ENCODE results near the gene MXRA8. TPM values are rescaled to one million over a fixed set of nuclear protein-coding genes. Genes with fewer than 3 reads are reported as not detected.

The MXRA8 gene
- total and polyA plus RNA-seq, 2 experiments from 2014 or later: 42.2 to 90.1 TPM

DNA sequence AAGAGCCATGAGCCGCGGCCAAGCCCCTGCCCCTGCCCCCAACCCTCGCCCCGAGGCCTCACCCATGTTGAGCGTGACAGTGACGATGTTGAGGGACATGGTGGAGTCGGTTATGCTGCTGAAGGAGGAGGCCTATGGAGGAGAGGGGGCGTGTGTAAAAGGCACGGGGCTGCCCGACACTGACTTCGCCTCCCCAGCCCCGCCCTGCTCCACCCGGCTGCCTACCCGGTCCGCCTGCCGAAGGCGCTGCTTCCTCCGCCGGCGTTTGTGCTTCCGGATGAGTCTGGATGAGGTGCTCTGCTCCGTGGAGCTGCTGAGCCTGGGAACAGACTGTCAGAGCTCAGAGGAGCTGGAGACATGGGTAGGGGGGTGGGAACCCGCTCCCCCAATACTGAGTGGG, 18.2 kb downstream of the MXRA8 start:
- Histone ChIP-seq H3K27me3 (no peaks in the 10 kb centered on the region), H3K36me3 (peaks cover 2% of the 10 kb centered on the region), H3K4me1 (ENCODE audit: low read depth) (no peaks in the 10 kb centered on the region), H3K4me3 (no peak overlapping the region), H3K27ac (no peak overlapping the region), H3K9me3 (ENCODE audit: low read depth) (no peaks in the 10 kb centered on the region)
- no peak for DNase-seq (ENCODE audit: low read depth in 1 of 2, low spot score in 1 of 2)
- TF ChIP-seq, protein P1, sequence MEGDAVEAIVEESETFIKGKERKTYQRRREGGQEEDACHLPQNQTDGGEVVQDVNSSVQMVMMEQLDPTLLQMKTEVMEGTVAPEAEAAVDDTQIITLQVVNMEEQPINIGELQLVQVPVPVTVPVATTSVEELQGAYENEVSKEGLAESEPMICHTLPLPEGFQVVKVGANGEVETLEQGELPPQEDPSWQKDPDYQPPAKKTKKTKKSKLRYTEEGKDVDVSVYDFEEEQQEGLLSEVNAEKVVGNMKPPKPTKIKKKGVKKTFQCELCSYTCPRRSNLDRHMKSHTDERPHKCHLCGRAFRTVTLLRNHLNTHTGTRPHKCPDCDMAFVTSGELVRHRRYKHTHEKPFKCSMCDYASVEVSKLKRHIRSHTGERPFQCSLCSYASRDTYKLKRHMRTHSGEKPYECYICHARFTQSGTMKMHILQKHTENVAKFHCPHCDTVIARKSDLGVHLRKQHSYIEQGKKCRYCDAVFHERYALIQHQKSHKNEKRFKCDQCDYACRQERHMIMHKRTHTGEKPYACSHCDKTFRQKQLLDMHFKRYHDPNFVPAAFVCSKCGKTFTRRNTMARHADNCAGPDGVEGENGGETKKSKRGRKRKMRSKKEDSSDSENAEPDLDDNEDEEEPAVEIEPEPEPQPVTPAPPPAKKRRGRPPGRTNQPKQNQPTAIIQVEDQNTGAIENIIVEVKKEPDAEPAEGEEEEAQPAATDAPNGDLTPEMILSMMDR (IDR thresholded peaks at IDR 0.05; ENCODE audit: low read depth, low read length): no peak

DNA sequence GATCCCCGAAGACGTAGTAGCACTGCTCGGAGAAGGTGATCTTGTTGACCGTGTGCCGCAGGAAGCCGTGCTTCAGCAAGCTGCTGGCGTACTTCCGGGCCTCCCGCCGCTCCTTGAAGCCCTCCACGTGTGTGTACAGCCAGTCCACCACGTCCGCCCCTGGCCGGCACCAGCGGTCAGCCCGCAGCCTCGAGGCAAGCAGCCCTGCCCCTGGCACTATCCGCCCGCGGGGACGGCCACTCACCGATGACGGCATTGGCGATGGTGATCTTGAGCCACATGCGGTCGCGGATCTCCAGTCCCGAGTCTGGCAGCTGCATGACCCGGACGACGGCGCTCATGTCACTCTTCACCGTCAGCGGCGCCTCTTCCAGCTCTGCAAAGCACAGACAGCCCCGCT, 20.1 kb downstream of the MXRA8 start:
- peaks cover 2% of the 10 kb centered on the region for H3K36me3 ChIP-seq
- no peak overlapping the region for H3K4me3 ChIP-seq
- no peaks in the 10 kb centered on the region for H3K4me1 ChIP-seq (ENCODE audit: low read depth)
- no peak overlapping the region for H3K27ac ChIP-seq
- TF ChIP-seq, protein P1 (IDR thresholded peaks at IDR 0.05; ENCODE audit: low read depth, low read length): no peak
- DNase-seq (ENCODE audit: low read depth in 1 of 2, low spot score in 1 of 2): no peak
- no peaks in the 10 kb centered on the region for H3K27me3 ChIP-seq
- no peaks in the 10 kb centered on the region for H3K9me3 ChIP-seq (ENCODE audit: low read depth)

- Histone ChIP-seq H3K4me1 (ENCODE audit: low read depth) (no peaks in the 10 kb centered on the region), H3K9me3 (ENCODE audit: low read depth) (no peaks in the 10 kb centered on the region), H3K4me3 (no peak overlapping the region), H3K36me3 (peaks cover 2% of the 10 kb centered on the region), H3K27me3 (no peaks in the 10 kb centered on the region), H3K27ac (no peak overlapping the region)
- no peak for DNase-seq (ENCODE audit: low read depth in 1 of 2, low spot score in 1 of 2)
- TF ChIP-seq, protein P1 (IDR thresholded peaks at IDR 0.05; ENCODE audit: low read depth, low read length): no peak
Measured at GRCh38 chr1:1337793-1338147, 20.6 kb downstream of the MXRA8 start.

- Histone ChIP-seq H3K36me3 (peaks cover 2% of the 10 kb centered on the region), H3K27ac (no peak overlapping the region), H3K4me1 (ENCODE audit: low read depth) (no peaks in the 10 kb centered on the region), H3K4me3 (no peak overlapping the region), H3K27me3 (no peaks in the 10 kb centered on the region), H3K9me3 (ENCODE audit: low read depth) (no peaks in the 10 kb centered on the region)
- TF ChIP-seq, protein P1 (IDR thresholded peaks at IDR 0.05; ENCODE audit: low read depth, low read length): no peak
- no peak for DNase-seq (ENCODE audit: low read depth in 1 of 2, low spot score in 1 of 2)
Measured at GRCh38 chr1:1336931-1337792, 21.2 kb downstream of the MXRA8 start.

DNA sequence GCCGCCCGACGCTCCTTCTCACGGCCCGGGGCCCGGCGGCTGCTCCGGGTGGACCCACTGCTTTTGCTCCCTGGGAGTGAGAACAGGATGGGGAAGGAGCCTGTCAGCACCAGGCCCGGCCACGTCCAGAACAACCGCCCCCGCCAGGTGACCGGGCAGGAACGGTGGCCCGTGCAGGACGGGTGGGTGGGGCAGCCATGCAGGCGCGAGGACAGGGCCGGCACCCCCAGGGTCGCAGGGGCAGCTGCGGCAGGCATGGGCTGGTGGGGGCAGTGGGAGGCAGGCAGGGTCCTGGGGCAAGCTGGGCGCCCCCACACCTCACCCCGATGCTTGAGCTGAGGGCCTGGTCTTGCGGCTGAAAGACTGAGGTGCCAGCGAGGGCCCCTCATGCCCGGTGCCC, 21.9 kb downstream of the MXRA8 start:
- Histone ChIP-seq H3K36me3 (peaks cover 2% of the 10 kb centered on the region), H3K27ac (no peak overlapping the region), H3K4me1 (ENCODE audit: low read depth) (no peaks in the 10 kb centered on the region), H3K4me3 (no peak overlapping the region), H3K27me3 (no peaks in the 10 kb centered on the region), H3K9me3 (ENCODE audit: low read depth) (no peaks in the 10 kb centered on the region)
- DNase-seq (ENCODE audit: low read depth in 1 of 2, low spot score in 1 of 2): no peak
- TF ChIP-seq, protein P1 (IDR thresholded peaks at IDR 0.05; ENCODE audit: low read depth, low read length): no peak
